LHCN-M2 (cell line): ENCODE results near the gene SAMSN1. TPM values are rescaled to one million over a fixed set of nuclear protein-coding genes. Genes with fewer than 3 reads are reported as not detected.

Experiments
- DNase-seq: peaks from one replicate; pipeline ENCODE4 v3.0.0-alpha.2; 2012; ENCODE audit warnings: low read depth
- polyA plus RNA-seq: library from polyadenylated mRNA; unstranded; fragments of >200 nt; gene quantifications from one replicate; pipeline ENCODE4 v1.2.1, GENCODE V29; 2012; ENCODE audit warnings: missing spikeins
- total RNA-seq: library from RNA; depleted of rRNA; stranded (reverse); fragments of >200 nt; gene quantifications from 2 replicates; pipeline ENCODE4 v1.2.3, GENCODE V29; 2014; rRNA removed

The SAMSN1 gene
- not detected in 2 replicates for total RNA-seq
- polyA plus RNA-seq = not detected

DNA sequence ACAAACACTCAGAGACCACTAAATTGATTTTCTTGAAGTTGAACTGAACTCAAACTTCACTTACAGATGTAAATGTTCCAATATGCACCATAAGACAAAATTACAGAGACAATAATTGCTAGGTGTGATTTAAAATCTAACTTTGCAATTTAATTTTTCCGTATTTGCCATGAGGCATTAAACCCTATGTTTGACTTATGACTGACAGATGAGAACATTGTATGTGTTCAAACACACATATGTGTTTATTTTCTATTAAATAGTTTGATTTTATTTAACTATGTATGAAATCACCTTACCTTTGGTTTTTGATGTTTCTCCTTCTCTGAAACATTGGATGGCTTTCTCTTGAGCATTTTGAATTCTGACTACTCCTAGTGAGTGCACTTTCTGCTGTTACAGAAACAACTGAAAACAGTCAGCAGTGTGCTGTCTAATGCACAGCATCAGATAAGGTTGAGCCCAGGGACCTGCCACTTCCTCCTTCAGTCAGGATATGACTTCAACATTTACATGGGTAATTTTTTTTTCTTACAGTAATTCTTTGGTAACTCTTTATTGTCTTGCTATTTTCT lies at the start of gene SAMSN1:
Gene SAMSN1 (minus strand): TSS at position 410 of the 575 bp plus-strand sequence. CDS start 54 bp downstream, at position 356.
- DNase-seq = no peak

GRCh38 chr21:14595449-14595848 lies 49.3 kb upstream of the SAMSN1 start:
- DNase-seq = no peak

DNA sequence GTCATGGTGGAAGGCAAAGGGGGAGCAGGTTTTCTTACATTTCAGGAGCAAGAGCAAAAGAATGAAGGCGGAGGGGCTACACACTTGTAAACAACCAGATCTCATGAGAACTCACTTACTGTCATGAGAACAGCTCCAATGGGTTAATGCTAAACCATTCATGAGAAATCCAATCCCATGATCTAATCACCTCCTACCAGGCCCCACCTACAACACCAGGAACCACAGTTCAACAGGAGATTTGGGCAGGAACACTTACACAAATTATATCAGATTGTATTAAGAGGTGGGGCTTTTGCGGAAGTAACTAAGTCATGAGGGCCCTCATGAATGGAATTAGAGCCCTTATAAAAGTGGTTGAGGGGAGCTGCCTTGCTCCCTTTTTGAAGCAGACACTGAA lies 48.9 kb upstream of the SAMSN1 start:
- no peak for DNase-seq

DNA sequence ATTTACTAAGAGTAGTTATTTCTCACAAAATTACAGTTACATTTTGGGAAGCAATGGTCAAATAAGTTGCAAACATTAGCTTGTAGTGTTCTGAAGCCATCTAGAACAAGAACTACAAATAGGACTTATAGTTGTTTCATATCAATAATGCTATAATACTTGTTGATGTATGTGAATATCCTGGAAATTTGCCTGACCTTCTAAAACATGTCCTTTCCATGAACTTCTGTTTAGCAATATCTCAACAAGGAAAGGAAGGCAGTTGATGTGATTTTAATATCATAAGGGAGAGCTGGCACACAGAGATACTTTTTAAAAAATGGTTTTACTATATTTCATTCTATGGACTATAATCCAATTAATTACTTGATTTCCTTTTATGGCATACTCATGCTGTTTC lies 47.1 kb upstream of the SAMSN1 start:
- no peak for DNase-seq

- no peak for DNase-seq
These were observed 46.3 kb upstream of the SAMSN1 start for GRCh38 chr21:14592296-14593000.

- no peak for DNase-seq
These were observed 45.8 kb upstream of the SAMSN1 start for GRCh38 chr21:14591882-14592281.

DNA sequence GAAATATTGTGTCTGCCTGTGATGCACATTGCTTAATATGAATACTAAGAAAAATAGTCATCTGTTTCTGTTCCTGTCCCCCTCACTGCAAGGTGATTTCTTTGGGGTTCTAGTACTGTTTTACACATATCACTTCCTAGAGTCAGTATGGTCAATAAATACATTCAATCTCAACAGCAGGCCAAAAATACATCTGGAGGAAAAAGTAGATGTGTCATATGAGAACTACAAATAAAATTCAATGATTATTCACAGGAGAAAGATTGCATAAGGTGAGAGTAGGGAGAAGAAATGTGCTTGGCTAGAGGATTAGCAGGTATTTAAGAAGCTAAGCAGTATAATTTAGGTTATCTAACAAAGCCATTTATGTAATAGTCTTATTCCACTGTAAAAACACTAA lies 45.3 kb upstream of the SAMSN1 start:
- no peak for DNase-seq

DNA sequence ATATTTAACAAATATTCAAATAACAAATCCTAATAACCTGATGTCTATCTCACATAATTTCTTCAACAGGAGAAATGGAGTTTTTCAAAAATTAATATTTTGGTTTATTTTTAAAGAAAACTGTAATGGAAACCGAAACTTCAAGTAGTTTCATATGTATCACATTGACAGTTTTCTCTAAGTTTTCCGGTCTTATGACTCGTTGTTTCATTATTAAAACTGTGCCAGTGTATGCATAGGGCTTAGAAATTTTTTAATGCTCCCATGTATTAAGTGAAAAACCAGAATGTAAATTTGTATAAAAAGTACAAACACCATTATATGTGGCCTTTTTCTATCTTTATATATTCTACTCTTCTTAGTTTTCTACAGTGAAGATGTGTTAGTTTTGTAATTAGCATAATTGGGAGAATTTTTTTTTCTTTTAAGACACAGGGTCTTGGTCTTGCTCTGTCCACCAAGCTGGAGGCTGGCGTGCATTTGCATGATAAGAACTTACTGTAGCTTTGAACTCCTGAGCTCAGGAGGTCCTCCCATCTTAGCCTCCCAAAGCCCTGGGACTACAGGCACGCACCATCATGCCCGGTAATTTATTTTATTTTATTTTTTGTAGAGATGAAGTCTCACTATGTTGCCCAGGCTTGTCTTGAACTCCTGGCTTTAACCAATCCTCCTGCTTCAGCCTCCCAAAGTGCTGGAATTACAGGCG lies 43.9 kb upstream of the SAMSN1 start:
- DNase-seq = no peak

- DNase-seq = no peak
These were observed 41.2 kb upstream of the SAMSN1 start for GRCh38 chr21:14587266-14587665.

- DNase-seq = no peak
These were observed 39.0 kb upstream of the SAMSN1 start for GRCh38 chr21:14585122-14585521.

DNA sequence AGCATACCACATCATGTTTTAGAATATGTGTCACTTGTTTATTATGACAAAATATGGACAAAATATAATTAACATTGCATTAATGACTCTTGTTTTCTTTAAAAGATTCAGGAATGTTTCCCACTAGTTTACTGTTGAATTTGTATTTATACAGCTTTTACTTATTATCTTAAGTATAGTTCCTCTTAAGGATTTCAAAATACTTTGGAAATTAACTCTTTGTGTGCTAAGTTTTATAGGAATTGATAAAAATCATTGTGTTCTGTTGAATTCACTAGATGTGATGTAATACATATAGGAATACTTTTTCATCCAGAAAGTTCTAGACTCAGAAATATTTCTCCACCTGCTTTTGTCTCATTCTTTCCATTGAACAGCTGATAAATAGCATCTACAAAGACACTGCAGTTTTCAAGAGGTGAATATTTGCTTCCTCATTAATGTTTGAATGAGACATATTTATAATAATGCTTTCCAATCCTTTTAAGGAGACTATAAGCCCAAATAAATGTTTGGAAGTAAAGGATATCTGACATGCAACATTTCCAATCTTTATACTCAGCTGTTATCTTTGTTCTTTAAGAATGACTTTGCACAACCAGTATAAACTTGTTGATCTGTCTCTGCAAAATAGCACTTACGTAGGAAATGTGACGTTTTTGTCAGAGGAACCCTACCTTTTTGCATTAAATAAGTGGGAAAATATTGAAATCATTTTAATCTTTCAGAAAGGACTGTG lies 38.4 kb upstream of the SAMSN1 start:
- DNase-seq = no peak

DNA sequence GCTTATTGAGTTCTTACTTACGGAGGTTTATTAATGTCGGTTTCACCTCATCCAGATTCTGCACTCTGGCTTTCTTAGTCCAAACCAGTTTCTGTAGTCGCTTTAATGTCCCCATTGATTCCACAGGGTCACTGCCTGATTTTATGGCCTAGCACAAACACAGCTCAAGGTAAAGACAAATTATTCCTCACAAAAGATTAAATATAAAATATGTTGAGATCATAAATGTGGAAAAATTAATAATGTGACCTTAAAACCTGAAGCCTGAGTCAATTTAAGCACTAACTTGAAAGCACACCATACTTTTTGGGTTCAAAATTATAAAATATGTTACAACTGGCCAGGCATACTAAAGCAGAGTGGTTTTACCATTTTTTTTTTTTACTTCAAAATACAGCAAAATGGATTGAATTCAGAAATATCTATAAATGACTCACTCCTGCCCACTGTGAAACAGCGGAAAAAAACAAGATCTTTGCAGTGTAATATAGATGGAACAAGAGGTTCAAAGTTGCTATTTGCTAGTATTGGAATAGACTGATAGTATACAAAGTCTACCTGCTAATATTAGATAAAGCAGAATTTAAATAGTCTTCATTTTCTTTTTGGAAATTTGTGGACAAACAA lies 37.6 kb upstream of the SAMSN1 start:
- no peak for DNase-seq

- no peak for DNase-seq
These were observed 37.0 kb upstream of the SAMSN1 start for GRCh38 chr21:14582934-14583628.

- DNase-seq = no peak
These were observed 35.9 kb upstream of the SAMSN1 start for GRCh38 chr21:14581902-14582457.

GRCh38 chr21:14573244-14573643 lies 27.1 kb upstream of the SAMSN1 start:
- no peak for DNase-seq

GRCh38 chr21:14572204-14572780 lies 26.2 kb upstream of the SAMSN1 start:
- no peak for DNase-seq

GRCh38 chr21:14569868-14570267 lies 23.8 kb upstream of the SAMSN1 start:
- no peak for DNase-seq

DNA sequence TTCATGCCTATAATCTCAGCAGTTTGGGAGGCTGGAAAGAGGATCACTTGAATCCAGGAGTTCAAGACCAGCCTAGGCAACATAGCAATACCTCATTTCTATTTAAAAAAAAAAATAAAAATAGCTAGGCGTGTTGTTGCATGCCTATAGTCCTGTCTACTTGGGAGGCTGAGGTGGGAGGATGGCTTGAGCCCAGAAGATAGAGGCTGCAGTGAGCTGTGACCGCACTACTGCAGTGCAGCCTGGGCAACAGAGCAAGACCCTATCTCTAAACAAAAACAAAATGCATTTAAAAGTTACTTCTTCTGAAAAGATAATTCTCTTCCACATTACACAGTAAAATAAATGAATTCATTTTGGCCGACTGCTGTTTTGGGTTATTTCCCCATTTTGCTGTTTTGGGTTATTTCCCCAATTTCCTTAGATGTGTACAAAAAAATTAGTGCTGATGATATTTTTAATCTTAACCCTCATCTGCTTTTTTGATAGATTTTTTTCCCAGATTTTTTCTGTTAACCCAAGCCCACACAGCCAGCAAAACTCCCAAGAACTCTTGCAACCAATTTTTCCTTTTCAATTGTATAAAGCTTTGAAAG lies 23.0 kb upstream of the SAMSN1 start:
- DNase-seq = no peak

DNA sequence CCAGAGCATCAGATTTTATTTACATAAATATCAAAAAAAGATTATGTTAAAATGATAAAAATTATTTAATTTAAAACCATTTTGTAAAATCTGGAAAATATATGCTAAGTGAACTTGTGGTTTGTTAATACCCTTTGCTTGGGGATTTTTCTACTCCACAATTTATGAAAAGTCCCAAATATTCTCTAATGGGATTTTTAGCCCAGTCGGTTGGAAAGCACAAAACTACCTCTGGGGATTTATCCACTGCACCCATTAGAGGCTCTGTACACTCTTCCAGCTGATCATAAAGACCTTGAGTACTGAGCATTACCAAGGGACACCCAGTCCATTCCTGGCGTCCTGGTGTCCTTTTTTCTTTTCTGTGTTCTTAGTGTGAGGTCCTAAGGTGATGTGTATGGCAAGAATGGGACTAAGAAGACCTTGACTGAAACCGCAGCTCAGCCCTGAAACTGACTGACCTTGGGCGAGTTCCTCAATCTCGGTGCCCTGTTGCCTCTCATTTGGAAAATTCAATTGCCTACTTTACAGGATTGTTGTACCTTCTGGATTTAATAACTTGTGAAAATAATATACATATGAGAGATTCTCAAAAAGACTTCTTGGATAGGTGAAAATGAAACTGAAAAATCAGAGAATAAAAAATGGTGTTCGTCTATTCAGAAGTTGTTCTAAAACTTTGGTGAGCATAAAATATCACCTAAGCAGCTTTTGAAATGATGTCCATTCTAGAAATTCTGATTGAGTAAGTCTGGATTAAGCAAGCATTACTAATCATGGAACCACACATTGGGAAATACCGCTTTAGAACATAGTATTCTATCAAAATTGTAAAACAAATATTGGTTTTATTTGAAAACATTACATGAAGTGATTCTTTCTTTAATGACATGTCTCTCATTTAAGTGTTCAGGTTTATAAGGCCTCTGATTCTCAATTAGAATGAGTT lies 21.5 kb upstream of the SAMSN1 start:
- no peak for DNase-seq
